PFSK-1 (cell line): ENCODE data around the gene BEND6.

Source experiments
- FOXP2 ChIP-seq: optimal IDR thresholded peaks from 2 replicates; pipeline ENCODE3; 2011; ENCODE audit warnings: borderline replicate concordance, control low read depth, inconsistent platforms; ENCODE audit not compliant: insufficient read depth; ENCODE audit errors: extremely low read length, extremely low read depth
- POLR2AphosphoS5 ChIP-seq: IDR thresholded peaks from 2 replicates; pipeline ENCODE4 v1.6.1; 2012; ENCODE audit warnings: low read depth, mild to moderate bottlenecking, control low read depth, low read length, moderate library complexity
- SIN3A ChIP-seq: IDR thresholded peaks from 2 replicates; pipeline ENCODE4 v1.6.1; 2012; ENCODE audit warnings: mild to moderate bottlenecking, low read length, moderate library complexity, borderline replicate concordance; ENCODE audit not compliant: insufficient read depth
- TAF1 ChIP-seq: IDR thresholded peaks from 2 replicates; pipeline ENCODE4 v1.6.1; 2012; ENCODE audit warnings: low read length, control low read depth, borderline replicate concordance; ENCODE audit not compliant: insufficient read depth
- TF ChIP-seq, protein P1 (sequence below), 2 experiments: IDR thresholded peaks; 2 replicates each; pipeline versions ENCODE4 v1.6.1 to v1.8.0; 2011 to 2012; ENCODE audit warnings: low read depth in 2 of 2, low read length in 2 of 2, control low read depth in 1 of 2, inconsistent platforms in 1 of 2, mild to moderate bottlenecking in 1 of 2, moderate library complexity in 1 of 2; ENCODE audit not compliant: insufficient read depth in 1 of 2

DNA sequence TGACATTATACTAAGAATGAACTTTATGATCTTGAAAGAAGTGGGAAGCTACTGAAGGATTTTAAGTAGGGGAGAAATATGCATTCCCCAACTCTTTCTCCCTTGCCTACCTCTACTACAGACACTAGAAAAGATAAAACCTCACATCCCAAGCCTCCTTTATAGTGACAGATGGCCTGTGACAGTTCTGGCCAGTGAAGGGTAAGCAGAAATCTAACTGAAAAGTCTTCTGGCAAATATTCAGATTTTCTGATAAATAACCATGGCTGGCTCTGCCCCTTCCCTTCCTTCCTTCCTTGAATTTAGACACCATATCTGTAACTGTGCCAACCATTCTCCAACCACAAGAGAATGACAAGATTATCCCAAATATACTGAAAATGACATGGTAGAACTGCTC, 10.2 kb upstream of the BEND6 start:
- TF ChIP-seq TAF1 (no peak), POLR2AphosphoS5 (no peak), SIN3A (no peak), FOXP2 (no peak)
- TF ChIP-seq, protein P1, sequence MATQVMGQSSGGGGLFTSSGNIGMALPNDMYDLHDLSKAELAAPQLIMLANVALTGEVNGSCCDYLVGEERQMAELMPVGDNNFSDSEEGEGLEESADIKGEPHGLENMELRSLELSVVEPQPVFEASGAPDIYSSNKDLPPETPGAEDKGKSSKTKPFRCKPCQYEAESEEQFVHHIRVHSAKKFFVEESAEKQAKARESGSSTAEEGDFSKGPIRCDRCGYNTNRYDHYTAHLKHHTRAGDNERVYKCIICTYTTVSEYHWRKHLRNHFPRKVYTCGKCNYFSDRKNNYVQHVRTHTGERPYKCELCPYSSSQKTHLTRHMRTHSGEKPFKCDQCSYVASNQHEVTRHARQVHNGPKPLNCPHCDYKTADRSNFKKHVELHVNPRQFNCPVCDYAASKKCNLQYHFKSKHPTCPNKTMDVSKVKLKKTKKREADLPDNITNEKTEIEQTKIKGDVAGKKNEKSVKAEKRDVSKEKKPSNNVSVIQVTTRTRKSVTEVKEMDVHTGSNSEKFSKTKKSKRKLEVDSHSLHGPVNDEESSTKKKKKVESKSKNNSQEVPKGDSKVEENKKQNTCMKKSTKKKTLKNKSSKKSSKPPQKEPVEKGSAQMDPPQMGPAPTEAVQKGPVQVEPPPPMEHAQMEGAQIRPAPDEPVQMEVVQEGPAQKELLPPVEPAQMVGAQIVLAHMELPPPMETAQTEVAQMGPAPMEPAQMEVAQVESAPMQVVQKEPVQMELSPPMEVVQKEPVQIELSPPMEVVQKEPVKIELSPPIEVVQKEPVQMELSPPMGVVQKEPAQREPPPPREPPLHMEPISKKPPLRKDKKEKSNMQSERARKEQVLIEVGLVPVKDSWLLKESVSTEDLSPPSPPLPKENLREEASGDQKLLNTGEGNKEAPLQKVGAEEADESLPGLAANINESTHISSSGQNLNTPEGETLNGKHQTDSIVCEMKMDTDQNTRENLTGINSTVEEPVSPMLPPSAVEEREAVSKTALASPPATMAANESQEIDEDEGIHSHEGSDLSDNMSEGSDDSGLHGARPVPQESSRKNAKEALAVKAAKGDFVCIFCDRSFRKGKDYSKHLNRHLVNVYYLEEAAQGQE (IDR thresholded peaks at IDR 0.05; ENCODE audit: insufficient read depth in 1 of 2, low read depth in 2 of 2, low read length in 2 of 2): no peak
